GM12878 (cell line): Measurements from ENCODE around the gene MRC2.

Experiments used
- CBFB ChIP-seq: IDR thresholded peaks from 2 replicates; pipeline ENCODE4 v1.6.1; 2016; ENCODE audit warnings: antibody characterized with exemption, low read depth
- CBX5 ChIP-seq: sonication (generic); IDR thresholded peaks from 2 replicates; pipeline ENCODE4 v1.6.1; 2016; ENCODE audit warnings: low read depth, moderate library complexity, mild to moderate bottlenecking, inconsistent platforms
- EZH2 ChIP-seq: IDR thresholded peaks from 2 replicates; pipeline ENCODE4 v1.6.1; 2012; ENCODE audit warnings: low read depth, mild to moderate bottlenecking, control low read depth, inconsistent platforms, low read length, borderline replicate concordance; ENCODE audit not compliant: control insufficient read depth
- FOXK2 ChIP-seq: fragments of 450-650 bp; IDR thresholded peaks from 2 replicates; pipeline ENCODE4 v1.6.1; 2017; ENCODE audit warnings: mild to moderate bottlenecking, moderate library complexity
- GABPA ChIP-seq: IDR thresholded peaks from 2 replicates; pipeline ENCODE4 v1.6.1; 2014; ENCODE audit warnings: antibody characterized with exemption, low read depth, mild to moderate bottlenecking, inconsistent platforms
- NFIC ChIP-seq: IDR thresholded peaks from 2 replicates; pipeline ENCODE4 v1.6.1; 2012; ENCODE audit warnings: low read depth, mild to moderate bottlenecking, inconsistent platforms, low read length, moderate library complexity
- POLR2A ChIP-seq: IDR thresholded peaks from 2 replicates; pipeline ENCODE4 v1.6.1; 2011; ENCODE audit warnings: low read depth, mild to moderate bottlenecking, low read length
- SMC3 ChIP-seq: IDR thresholded peaks from 2 replicates; pipeline ENCODE4 v1.6.1; 2011; ENCODE audit warnings: low read length, improper control_type of control experiment, borderline replicate concordance
- TF ChIP-seq, protein P1 (sequence below), 3 experiments: IDR thresholded peaks in 2 of 3; conservative IDR thresholded peaks in 1 of 3; 2 replicates each; pipeline ENCODE4 v1.5.1; 2011; ENCODE audit warnings: low read depth in 3 of 3, low read length in 3 of 3, mild to moderate bottlenecking in 3 of 3, control low read depth in 2 of 3, moderate library complexity in 2 of 3, inconsistent platforms in 1 of 3, mixed read lengths in 1 of 3; ENCODE audit not compliant: control insufficient read depth in 2 of 3, insufficient read depth in 1 of 3; ENCODE audit errors: extremely low read depth in 1 of 3
- TF ChIP-seq, protein P2 (sequence below): IDR thresholded peaks from 2 replicates; pipeline ENCODE4 v1.6.1; 2012; ENCODE audit warnings: low read depth, low read length, improper control_type of control experiment

DNA sequence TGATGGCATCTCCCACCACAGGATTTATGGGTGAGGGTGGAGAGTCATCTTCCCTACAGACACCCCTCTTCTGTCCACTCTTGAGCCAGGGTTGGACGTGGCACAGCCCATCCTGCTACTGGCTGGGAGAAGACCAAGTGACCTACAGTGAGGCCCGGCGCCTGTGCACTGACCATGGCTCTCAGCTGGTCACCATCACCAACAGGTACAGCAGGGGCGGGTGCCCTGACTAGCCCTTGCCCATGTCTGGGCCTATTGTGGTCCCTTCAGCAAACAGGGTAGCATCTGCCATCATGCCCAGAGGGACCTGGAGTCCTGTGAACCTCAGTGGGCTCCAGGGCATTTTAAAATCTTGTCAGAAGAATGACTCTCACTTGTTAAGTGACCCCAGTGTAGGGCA, 48.2 kb downstream of the MRC2 start:
- TF ChIP-seq CBFB (no peak), POLR2A (no peak), FOXK2 (no peak), EZH2 (no peak), SMC3 (no peak), NFIC (no peak), CBX5 (no peak), GABPA (no peak)
- TF ChIP-seq, protein P1, sequence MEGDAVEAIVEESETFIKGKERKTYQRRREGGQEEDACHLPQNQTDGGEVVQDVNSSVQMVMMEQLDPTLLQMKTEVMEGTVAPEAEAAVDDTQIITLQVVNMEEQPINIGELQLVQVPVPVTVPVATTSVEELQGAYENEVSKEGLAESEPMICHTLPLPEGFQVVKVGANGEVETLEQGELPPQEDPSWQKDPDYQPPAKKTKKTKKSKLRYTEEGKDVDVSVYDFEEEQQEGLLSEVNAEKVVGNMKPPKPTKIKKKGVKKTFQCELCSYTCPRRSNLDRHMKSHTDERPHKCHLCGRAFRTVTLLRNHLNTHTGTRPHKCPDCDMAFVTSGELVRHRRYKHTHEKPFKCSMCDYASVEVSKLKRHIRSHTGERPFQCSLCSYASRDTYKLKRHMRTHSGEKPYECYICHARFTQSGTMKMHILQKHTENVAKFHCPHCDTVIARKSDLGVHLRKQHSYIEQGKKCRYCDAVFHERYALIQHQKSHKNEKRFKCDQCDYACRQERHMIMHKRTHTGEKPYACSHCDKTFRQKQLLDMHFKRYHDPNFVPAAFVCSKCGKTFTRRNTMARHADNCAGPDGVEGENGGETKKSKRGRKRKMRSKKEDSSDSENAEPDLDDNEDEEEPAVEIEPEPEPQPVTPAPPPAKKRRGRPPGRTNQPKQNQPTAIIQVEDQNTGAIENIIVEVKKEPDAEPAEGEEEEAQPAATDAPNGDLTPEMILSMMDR (IDR thresholded peaks at IDR 0.05 in 2 of 3, conservative IDR thresholded peaks at IDR 0.05 in 1 of 3; ENCODE audit: control insufficient read depth in 2 of 3, extremely low read depth in 1 of 3, insufficient read depth in 1 of 3, low read depth in 3 of 3, low read length in 3 of 3): no peak
- TF ChIP-seq, protein P2, sequence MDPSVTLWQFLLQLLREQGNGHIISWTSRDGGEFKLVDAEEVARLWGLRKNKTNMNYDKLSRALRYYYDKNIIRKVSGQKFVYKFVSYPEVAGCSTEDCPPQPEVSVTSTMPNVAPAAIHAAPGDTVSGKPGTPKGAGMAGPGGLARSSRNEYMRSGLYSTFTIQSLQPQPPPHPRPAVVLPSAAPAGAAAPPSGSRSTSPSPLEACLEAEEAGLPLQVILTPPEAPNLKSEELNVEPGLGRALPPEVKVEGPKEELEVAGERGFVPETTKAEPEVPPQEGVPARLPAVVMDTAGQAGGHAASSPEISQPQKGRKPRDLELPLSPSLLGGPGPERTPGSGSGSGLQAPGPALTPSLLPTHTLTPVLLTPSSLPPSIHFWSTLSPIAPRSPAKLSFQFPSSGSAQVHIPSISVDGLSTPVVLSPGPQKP: no peak
